Stimulated activated CD4-positive, alpha-beta T cell treated with anti-CD3 and anti-CD28 coated beads, Interleukin-12 subunit alpha, Interleukin-12 subunit beta, amount 100 ng/mL, for 24 hours (primary cell): ENCODE data around the gene CDRT4.

Experiments used
- DNase-seq, 2 experiments: peaks; one replicate each; pipeline ENCODE4 v3.0.0-alpha.2; 2020; ENCODE audit warnings: low read depth in 2 of 2

The CDRT4 gene

DNA sequence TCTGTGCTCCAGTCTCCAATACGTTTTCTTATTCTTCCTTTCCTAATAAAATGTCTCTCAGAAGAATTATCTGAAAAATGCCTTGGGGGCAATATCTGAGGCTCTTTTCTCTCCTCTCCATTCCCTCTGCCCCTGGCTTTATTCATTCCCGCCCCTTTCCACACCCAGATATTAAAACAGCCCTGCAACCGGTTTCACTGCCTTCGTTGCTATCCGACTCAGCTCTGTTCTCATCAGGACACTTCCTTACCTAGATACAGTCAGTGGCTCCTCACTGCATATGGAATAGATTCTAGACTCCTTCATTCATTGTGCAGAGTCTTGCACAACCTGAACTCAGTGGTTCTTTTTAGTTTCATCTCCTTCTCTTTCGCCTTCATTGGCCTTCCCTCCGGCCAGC lies 74.0 kb downstream of the CDRT4 start:
- DNase-seq = no peak

DNA sequence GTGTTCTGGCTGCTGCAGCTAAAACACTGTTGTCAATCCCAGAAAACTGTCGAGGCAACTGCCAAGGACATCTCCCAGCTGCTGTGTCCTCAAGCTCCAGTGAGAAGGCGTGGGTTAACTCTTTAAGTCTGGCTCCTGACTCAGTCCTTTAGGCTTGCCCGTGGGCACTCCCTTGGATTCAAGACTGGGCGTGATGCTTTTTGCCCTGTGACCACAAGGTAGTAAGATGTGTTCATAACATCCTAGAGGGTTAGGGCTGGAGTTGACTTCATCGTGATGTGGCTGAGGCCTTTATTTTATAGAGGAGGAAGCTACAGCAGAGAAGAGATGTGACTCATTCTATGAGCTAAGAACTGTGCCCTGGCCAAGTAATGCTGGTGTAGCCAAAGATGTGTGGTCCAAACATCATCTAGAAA lies 75.1 kb downstream of the CDRT4 start:
- DNase-seq = no peak

DNA sequence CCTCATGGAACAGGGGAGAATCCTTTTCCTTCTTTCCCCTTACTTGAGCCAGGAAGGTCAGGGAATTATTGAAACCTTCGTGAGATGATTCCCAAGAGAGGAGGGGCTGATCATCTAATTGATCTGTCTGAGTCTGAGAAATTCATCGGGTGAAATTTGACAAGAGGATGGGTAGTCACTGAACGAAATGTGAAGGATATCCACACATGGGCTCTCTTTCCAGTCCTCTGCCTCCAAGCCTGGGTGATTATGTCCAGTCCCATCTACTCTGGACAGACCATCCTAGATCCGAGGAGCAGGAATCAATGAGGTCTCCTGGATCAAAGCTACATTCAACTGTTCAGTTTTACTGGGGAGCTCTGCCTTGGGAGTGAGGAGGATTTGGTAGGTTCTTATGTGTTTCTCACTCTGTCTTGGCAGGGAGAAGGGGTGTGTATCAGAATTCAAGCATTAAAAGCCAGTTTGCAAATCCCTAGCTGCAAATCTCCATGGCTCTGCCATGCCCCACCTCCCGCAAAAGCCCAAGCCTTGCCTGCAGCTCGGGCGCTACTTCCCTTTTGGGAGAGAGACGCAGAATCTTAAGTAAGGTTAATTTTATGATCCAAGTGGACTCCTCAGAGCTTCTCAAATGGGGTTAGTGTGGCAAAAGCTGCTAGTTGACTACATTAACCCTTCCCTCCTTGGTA lies 78.9 kb downstream of the CDRT4 start:
- no peak for DNase-seq

DNA sequence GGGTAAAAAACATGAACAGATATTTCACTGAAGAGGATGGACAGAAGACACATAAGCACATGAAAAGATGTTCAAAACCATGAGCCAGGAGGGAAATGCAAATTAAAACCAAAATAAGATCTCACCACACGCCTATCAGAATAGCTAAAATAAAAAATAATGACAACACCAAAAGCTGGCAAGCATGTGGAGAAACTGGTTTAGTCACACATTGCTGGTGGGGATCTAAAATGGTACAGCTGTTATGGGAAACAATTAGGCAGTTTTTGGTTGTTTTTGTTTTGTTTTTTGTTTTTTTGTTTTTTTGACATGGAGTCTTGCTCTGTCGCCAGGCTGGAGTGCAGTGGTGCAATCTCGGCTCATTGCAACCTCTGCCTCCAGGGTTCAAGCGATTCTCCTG lies 81.3 kb downstream of the CDRT4 start:
- DNase-seq = no peak
